CD4-positive, alpha-beta T cell treated with Interleukin-1 beta for 1 hour (primary cell): ENCODE results near the gene FOXP4.

Experiments
- DNase-seq, 2 donors: peaks; one replicate each; pipeline ENCODE4 v3.0.0-alpha.2; 2020 to 2022

Gene FOXP4

GRCh38 chr6:41565701-41566100 lies 19.5 kb downstream of the FOXP4 start:
- DNase-seq, result no peak

- no peak for DNase-seq
Observed at GRCh38 chr6:41566961-41567360, 20.8 kb downstream of the FOXP4 start.

- no peak for DNase-seq
Observed at GRCh38 chr6:41567684-41568083, 21.5 kb downstream of the FOXP4 start.

- DNase-seq, result no peak
Observed at GRCh38 chr6:41568202-41568584, 22.0 kb downstream of the FOXP4 start.

GRCh38 chr6:41568585-41569384 lies 22.6 kb downstream of the FOXP4 start:
- DNase-seq, result no peak

GRCh38 chr6:41570259-41570615 lies 24.1 kb downstream of the FOXP4 start:
- no peak for DNase-seq

GRCh38 chr6:41571021-41571780 lies 25.0 kb downstream of the FOXP4 start:
- no peak for DNase-seq

GRCh38 chr6:41572613-41573012 lies 26.4 kb downstream of the FOXP4 start:
- DNase-seq, result no peak

- DNase-seq, result no peak
Observed at GRCh38 chr6:41573276-41573675, 27.1 kb downstream of the FOXP4 start.

GRCh38 chr6:41573985-41574384 lies 27.8 kb downstream of the FOXP4 start:
- no peak for DNase-seq

- DNase-seq, result no peak
Observed at GRCh38 chr6:41575598-41575997, 29.4 kb downstream of the FOXP4 start.

- DNase-seq, result no peak
Observed at GRCh38 chr6:41576667-41577066, 30.5 kb downstream of the FOXP4 start.

GRCh38 chr6:41577356-41578216 lies 31.4 kb downstream of the FOXP4 start:
- DNase-seq, result no peak

- DNase-seq, result no peak
Observed at GRCh38 chr6:41578217-41579087, 32.3 kb downstream of the FOXP4 start.

- DNase-seq, result no peak
Observed at GRCh38 chr6:41579088-41579610, 33.0 kb downstream of the FOXP4 start.

- DNase-seq, result no peak
Observed at GRCh38 chr6:41580690-41581089, 34.5 kb downstream of the FOXP4 start.

GRCh38 chr6:41581381-41581991 lies 35.3 kb downstream of the FOXP4 start:
- no peak for DNase-seq

- no peak for DNase-seq
Observed at GRCh38 chr6:41582540-41582939, 36.4 kb downstream of the FOXP4 start.

GRCh38 chr6:41583565-41583964 lies 37.4 kb downstream of the FOXP4 start:
- no peak for DNase-seq

- DNase-seq, result no peak
Observed at GRCh38 chr6:41584205-41584604, 38.0 kb downstream of the FOXP4 start.

- no peak for DNase-seq
Observed at GRCh38 chr6:41584668-41585205, 38.6 kb downstream of the FOXP4 start.
